NCI-H2171 (cell line): ENCODE results near the gene MRPL34.

Experiments used
- DNase-seq: peaks from one replicate; lab custom pipeline; 2025; lab: John Stamatoyannopoulos, UW

Gene MRPL34

GRCh38 chr19:17309965-17310461 is 4.3 kb downstream of the MRPL34 start:
- DNase-seq: no peak

- no peak for DNase-seq
Observed at GRCh38 chr19:17311455-17312188, 6.0 kb downstream of the MRPL34 start.

DNA sequence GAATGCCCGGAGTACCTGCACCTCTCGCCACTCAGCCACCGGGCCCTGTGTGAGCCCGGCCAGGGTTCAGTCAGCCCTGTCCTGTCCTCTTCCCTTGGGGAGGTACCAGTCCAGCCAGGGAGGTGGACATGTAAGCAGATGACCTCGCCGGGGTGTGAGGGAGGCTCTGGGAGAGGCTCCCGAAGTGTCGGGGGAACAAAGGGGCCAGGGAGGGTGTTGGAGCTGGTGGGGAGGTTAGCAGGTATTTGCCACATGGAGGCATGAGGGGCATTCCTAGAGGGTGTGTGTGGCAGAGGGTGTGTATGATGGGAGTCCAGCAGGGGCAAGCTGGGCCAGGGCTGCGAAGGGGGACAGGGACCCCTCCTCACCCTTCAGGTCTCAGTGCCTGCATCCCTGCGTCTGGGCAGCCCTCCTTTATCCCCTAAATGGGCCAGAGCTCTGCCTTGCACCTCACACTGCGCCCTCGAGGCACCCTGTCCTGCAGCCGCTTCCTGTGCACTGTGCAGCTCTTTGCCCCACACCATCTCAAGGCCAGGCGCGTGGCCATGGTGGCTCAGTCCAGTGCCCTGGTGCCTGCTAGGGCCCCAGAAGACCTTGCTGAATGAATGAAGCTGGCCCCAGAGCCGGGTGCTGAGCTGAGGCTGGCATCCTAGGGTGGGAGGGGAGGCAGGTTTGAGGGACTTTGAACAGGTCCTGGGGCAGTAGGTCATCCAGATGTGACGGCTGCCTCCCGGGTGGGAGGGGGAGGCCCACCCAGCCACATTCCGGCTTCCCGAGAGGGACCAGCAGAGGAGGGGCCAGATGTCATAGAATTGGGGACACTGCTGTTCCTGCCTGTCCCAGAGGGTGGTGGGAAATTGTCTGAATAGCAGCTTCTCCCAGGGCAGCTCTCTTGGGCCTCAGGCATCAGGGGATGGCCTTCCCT is 6.8 kb downstream of the MRPL34 start:
- no peak for DNase-seq

- no peak for DNase-seq
Observed at GRCh38 chr19:17314007-17314593, 8.4 kb downstream of the MRPL34 start.

- DNase-seq: no peak
Observed at GRCh38 chr19:17318966-17319365, 13.3 kb downstream of the MRPL34 start.

DNA sequence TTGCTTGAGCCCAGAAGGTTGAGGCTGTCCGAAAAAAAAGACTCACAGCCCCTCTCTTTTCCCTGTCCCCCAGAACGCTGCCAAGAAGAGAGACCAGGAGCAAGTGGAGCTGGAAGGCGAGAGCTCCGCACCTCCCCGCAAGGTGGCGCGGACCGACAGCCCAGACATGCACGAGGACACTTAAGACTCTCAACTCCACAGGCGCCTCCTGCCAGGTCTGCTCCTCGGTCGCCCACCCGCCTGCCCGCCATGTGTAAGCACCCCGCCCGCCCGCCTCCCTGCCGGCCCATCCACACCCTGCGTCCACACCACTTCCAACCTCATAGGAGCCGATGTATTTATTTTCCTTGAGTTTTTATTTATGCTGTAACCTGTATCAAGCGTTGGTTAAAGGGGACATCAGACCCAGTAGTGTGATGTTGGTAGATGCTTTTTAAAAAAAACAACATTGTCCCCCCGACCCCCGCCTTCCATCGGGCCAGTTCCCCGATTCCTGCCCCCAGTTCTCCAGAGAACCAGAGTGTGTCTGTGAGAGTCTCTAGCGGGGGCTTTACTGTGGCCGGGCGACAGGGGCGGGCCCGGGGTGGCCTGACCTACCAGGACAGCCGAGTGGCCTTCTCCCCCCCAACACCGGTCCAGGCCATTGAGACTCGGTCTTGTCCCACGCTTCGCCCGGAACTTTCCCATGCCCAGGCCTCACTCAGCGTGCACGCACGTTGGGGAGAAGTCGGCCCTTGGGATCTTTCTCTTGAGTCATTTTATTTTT is 14.0 kb downstream of the MRPL34 start:
- no peak for DNase-seq

- DNase-seq: no peak
Observed at GRCh38 chr19:17320435-17320834, 14.8 kb downstream of the MRPL34 start.

- DNase-seq: no peak
Observed at GRCh38 chr19:17321655-17322489, 16.2 kb downstream of the MRPL34 start.

- DNase-seq: no peak
Observed at GRCh38 chr19:17322854-17323253, 17.2 kb downstream of the MRPL34 start.

DNA sequence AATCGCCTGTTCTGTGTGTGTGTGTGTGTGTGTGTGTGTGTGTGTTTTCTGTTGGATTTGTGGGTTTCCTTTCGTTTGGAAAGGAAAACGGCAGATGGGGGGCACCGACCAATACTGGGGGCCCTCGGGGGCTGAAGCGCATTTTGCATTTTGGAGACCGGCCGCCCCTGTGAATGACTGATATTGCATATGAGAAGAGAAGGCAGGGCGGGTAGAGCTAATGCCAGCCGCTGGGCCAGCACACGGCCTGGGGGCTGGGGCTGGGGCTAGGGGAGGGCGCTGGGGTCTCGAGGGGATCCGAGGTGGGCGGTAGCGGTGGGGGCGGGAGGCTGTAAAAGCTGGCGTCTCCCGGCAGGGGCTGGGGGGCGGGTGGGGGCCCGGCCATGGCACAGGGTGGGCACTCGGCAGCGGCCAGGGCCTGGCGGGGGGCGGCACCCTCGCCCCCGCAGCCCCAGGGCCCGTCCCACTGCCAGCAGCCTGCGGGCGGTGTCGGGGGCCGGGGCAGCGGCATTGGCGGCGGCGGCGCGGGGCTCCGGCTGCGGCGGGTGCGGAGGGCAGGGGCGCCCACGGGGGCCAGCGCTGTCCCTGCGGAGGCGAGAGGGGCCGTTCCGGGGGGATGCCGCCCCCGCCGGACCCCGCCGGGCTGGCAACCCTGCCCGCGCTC is 17.8 kb downstream of the MRPL34 start:
- DNase-seq: no peak

GRCh38 chr19:17323964-17324332 is 18.3 kb downstream of the MRPL34 start:
- DNase-seq: no peak

DNA sequence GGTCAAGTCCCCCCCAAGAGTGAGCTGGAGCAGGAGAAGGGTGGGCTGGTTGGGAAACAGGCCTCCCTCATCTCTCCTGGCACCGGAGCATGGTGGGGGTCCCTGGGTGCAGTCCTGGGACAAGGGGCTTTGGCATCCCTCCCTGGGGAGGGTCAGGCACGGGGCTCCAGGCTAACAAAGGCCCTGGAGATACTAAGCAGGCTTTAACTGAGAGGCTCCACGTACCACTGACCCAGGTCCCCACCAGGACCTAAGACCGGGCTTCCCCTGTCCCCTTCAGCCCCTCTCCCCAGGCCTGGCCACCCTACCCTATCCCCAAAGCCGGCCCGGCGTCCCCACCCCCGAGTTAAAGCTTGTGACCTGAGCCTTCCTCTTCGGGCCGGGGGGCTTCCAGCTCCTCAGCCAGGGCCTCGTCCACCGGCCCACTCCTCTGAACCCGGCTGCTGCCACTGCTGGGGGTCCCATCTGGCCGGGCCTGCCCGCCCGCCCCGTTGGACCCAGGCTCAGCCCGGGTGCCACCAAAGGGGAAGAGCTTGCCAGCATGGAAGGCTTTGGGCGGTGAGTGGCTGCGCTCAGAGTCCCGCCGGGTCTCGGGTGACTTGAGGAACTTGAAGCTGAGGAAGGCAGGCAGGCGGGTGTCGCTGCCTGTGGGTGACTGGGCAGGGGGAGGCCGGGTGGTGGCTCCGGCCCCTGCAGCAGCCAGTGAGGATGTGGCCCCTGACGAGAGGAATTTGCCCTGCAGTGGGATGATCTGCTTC is 18.9 kb downstream of the MRPL34 start:
- DNase-seq: no peak

DNA sequence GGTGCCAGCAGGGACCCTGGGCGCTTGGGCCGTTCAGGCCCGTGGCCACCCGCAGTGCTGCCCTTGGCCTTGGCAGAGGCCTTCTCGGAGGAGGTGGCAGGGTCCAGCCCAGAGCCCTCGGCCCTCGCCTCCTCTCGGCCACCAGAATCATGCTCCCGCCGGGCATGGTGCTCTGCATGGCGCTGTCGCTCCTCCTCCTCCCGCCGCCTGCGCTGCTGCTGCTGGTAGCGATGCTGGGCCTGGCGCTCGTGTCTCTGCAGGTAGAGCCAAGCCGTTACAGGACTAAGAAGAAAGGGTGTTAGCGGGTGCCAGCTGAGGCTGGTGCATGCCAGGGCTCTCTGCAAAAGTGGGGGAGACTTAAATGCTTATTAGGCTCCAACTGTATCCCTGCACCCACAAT is 19.5 kb downstream of the MRPL34 start:
- DNase-seq: no peak

GRCh38 chr19:17325881-17326594 is 20.4 kb downstream of the MRPL34 start:
- DNase-seq: no peak

DNA sequence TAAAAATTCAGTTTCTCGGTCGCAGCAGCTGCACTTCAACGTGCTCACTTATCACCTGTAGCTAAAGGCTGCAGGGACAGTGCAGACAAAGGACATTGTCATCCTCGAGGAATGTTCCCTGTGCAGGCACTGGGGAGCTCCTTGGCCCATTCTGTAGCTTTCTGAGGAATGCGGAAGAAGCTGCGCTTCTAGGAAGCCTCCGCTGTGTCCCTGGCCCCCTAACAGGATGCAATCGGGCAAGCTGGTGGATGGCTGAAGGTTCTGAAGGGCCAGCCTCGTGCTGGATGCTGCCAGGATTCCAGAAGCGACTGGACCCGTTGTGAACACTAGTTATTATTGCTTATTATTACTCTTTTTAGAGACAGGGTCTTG is 20.9 kb downstream of the MRPL34 start:
- no peak for DNase-seq

GRCh38 chr19:17327068-17327653 is 21.5 kb downstream of the MRPL34 start:
- DNase-seq: no peak

DNA sequence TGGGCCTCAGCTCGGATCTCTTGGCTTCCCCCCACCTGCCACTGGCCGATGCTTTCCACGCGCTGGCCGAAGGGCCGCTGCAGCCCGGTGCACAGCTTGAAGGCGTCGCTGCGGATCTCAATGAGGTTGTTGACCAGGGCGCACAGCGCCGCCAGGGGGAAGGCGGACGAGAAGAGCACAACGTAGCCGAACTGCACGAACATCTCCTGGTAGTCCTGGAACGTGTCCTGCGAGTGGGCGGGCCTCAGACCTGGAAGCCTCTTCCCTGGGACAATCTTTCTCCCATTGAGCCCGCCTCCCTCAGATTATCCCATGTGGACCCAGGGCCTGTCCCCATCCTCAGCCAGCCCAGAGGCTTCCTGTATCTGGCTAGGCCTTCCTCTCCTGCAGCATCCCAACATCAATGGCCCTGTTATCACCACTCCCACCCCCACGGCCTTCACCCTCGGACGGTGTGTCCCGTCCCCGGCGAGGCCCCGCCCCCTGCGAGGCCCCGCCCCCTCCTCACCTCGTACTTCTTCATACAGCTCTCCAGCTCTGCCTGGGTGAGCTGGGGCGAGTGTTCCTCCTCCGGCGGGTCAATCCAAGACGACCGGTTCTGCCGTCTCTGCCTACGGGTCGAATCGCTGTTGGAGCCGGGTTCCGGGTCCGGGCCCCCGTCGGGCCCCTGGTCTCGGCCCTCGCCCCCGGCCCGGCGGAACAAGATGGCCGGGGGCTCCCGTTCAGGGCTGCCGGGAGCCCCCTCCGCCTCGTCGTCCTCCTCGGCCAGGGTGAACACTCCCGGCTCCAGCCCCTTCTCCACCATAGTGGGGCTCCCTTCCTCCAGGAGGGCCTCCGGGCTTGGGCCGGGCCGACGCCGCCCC is 22.2 kb downstream of the MRPL34 start:
- no peak for DNase-seq
